ENCODE data around the gene AHRR. TPM values are rescaled to one million over a fixed set of nuclear protein-coding genes. Genes with fewer than 3 reads are reported as not detected.

Gene AHRR
- total RNA-seq, 1 donor from 2014 or later, result 6.1 TPM

DNA sequence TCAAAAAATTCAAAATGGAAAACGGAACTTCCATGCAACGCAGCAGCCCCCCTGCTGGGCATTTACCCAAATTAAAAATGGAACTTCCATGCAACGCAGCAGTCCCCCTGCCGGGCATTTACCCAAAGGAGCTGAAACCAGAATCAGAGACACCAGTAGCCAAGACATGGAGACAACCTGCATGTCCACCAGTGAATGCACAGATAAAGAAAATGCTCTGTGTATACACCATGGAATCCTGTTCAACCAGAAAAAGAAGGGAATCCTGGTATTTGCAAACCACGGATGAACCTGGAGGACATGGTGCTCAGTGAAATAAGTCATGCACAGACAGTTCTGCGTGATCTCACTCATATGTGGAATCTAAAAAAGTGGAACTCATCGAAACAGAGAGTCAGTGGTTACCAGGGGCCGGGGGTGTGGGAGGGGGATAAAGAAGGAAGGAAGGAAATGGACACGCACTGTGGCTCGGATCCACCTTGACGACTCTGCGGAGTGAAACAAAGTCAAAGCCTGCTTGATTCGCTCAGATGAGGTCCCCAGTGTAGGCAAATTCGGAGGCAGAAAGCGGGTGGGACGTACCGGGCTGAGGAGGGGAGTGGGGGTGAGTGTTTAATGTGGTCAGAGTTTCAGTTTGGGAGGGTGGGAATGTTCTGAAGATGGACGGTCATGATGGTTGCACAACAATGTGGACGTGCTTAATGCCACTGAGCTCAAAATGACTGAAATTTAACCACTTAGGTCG is 81.3 kb downstream of the AHRR start:
- intact Hi-C loops (cut with micrococcal nuclease), result loop anchor here (2.0 kb wide), 1 partner anchor 62 kb away; no protein-coding TSS in a partner anchor
- Mint-ChIP-seq H3K9me3 (no peaks in the 10 kb centered on the region), H3K27me3 (peaks cover 24% of the 10 kb centered on the region), H3K4me3 (peak overlapping the region; percentile 61), H3K4me1 (peaks cover 51% of the 10 kb centered on the region), H3K27ac (peak overlapping the region; percentile 82), H3K36me3 (ENCODE audit: low read depth) (no peaks in the 10 kb centered on the region)
- DNase-seq (peak; percentile 45), ATAC-seq (ENCODE audit: low read depth) (peak; percentile 67)
- POLR2A ChIA-PET, result interaction anchor here (0.6 to 1.6 kb wide), 2 partner anchors 34 to 36 kb away, joined by 3 to 6 read pairs; no protein-coding TSS in a partner anchor
- CTCF ChIA-PET, result no interaction called here
- no peak for TF ChIP-seq CTCF (IDR thresholded peaks at IDR 0.05)

- peaks cover 49% of the 10 kb centered on the region for H3K4me1 Mint-ChIP-seq
- H3K27ac Mint-ChIP-seq, result no peak overlapping the region
- intact Hi-C loops (cut with micrococcal nuclease), result loop anchor here (2.0 kb wide), 1 partner anchor 61 kb away; no protein-coding TSS in a partner anchor
- TF ChIP-seq CTCF (IDR thresholded peaks at IDR 0.05), result no peak
- POLR2A ChIA-PET, result interaction anchor here (0.8 kb wide), 1 partner anchor 20 kb away, joined by 4 read pairs; no protein-coding TSS in a partner anchor
- no peaks in the 10 kb centered on the region for H3K9me3 Mint-ChIP-seq
- no peak for DNase-seq
- H3K36me3 Mint-ChIP-seq (ENCODE audit: low read depth), result no peaks in the 10 kb centered on the region
- no peak for ATAC-seq (ENCODE audit: low read depth)
- H3K4me3 Mint-ChIP-seq, result no peak overlapping the region
- CTCF ChIA-PET, result no interaction called here
- peaks cover 26% of the 10 kb centered on the region for H3K27me3 Mint-ChIP-seq
Measured at GRCh38 chr5:403995-404394, 82.5 kb downstream of the AHRR start.

DNA sequence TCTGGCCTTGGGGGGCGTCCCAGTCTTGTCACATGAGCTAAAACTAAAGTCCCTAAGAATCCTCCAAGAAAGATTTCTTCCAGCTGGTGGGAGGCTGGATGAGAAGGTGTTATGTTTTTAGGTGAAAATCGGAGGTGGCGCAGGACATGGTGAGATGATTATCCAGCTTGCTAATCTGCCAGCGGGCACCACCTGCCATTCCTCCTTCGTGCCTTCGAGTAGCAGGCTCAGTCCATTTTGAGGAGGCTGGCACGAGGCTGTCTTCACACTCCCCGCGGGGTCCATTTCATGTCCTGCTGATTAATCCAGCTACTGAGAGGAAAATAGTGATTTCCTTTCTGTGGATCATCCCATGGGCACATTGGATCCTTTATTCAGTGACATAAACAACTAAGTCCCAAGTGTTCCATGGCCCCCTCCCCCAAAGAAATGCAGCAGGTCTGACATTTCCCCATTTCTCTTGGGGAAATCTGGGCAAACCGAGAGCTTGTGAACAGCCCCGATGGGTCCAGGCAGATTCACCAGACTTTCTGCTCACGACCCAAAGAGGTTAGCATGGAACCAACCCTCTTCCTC is 83.2 kb downstream of the AHRR start:
- Mint-ChIP-seq H3K4me1 (peaks cover 42% of the 10 kb centered on the region), H3K9me3 (no peaks in the 10 kb centered on the region), H3K27ac (no peak overlapping the region), H3K27me3 (peaks cover 28% of the 10 kb centered on the region), H3K4me3 (no peak overlapping the region), H3K36me3 (ENCODE audit: low read depth) (no peaks in the 10 kb centered on the region)
- ChIA-PET POLR2A (interaction anchor here (0.7 kb wide), 1 partner anchor 42 kb away, joined by 3 read pairs; no protein-coding TSS in a partner anchor), CTCF (no interaction called here)
- no peak for DNase-seq
- no peak for ATAC-seq (ENCODE audit: low read depth)
- intact Hi-C loops (cut with micrococcal nuclease), result no loop called here
- no peak for TF ChIP-seq CTCF (IDR thresholded peaks at IDR 0.05)

DNA sequence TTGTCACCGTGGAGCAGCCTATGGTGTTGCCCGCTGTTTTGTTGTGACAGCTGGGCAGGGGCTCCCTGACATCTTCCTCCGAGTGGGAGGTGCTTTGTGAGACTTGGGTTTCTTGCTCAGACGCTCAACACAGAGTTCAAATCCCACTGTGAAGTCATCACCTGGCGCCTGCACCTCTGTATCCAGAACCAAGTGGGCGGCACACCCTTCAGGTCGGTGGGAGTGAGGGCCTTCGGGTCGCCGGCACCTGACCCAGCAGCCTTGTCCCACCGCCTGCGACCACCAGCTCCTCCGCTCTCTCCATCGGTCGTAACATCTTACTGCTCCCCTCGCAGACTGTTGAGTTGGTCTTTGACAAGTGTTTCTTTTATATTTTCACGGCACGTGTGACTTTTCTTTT is 83.9 kb downstream of the AHRR start:
- CTCF ChIA-PET, result no interaction called here
- H3K27ac Mint-ChIP-seq, result no peak overlapping the region
- DNase-seq, result no peak

More for the DNA sequence above, 83.9 kb downstream of the AHRR start:
- H3K4me1 Mint-ChIP-seq, result peaks cover 36% of the 10 kb centered on the region
- intact Hi-C loops (cut with micrococcal nuclease), result no loop called here
- POLR2A ChIA-PET, result no interaction called here
- peaks cover 28% of the 10 kb centered on the region for H3K27me3 Mint-ChIP-seq
- no peak overlapping the region for H3K4me3 Mint-ChIP-seq
- ATAC-seq (ENCODE audit: low read depth), result no peak
- H3K36me3 Mint-ChIP-seq (ENCODE audit: low read depth), result no peaks in the 10 kb centered on the region
- H3K9me3 Mint-ChIP-seq, result no peaks in the 10 kb centered on the region
- TF ChIP-seq CTCF (IDR thresholded peaks at IDR 0.05), result no peak

Measured in activated B cell treated with CpG ODN at 0.5 μM for 24 hours (primary cell).